C1 segment of cervical spinal cord (tissue), 14 donors: Measurements from ENCODE around the gene ETFDH.
"Not testable (repeated sequence)": the region's sequence is repeated elsewhere in the genome, so short reads cannot be mapped to it uniquely, and the experiment has no call there.

Experiments used
- DNase-seq, 14 donors: peaks; one replicate each; lab custom pipeline; 2025; lab: John Stamatoyannopoulos, UW

ETFDH gene

DNA sequence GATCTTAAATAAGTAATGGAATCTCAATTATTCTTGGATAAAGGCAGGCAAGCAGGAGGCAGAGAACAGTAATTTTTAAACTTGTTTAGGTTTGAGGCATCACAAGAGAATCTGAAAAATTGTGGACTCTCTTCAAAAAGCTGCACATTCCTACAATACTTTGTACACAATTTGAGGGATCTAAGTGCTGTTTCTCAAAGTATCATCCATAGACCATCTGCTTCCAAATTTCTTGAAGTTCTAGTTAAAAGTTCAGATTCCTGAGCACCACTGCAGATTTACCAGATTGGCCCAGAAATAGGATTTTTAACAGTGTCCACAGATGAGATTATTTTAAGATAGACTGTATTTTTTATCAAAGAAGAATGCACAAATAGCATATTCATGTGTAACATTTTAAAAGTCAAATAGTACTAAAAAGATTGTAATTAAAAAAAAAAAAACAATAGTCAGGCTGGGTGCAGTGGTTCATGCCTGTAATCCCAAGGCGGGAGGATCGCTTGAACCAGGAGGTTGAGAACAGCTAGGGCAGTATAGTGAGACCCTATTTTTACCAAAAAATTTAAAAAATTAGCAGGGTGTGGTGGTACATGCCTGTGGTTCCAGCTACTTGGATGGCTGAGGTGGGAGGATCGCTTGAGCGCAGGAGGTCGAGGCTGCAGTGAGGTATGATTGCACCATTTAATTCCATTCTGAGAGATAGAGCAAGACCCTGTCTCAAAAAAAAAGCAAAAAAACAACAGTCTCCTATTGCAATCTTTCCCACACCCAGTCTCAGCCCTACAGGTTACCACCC is 82.5 kb downstream of the ETFDH start:
- DNase-seq = no peak

DNA sequence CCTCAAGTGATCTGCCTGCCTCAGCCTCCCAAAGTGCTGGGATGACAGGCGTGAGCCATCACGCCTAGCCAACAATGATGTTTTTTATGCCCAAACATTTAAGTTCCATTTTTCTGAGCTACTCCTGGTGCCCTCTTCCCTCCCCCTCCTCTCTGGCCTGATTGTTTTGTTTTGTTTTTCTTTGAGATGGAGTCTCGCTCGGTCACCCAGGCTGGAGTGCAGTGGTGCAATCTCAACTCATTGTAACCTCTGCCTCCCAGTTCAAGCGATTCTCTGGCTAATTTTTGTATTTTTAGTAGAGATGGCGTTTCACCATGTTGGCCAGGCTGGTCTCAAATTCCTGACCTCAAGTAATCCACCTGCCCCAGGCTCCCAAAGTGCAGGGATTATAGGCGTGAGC is 83.7 kb downstream of the ETFDH start:
- not testable (repeated sequence) for DNase-seq

DNA sequence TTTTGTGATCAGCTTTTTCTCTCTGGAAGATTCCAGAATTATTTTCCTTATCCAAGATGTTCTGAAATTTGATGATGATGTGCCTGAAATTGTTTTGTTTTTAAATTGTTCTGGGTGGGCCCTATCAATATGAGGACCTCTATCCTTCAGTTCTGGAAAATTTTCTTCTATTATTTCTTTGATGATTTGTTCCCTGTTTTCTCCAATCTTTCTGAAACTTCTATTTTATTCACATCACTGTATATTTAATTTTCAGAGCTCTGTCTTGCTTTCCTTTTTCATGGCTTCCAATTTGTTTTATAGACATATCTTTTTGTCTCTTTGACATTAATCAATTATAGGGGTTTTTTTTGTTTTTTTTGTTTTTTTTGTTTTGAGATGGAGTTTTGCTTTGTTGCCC is 84.5 kb downstream of the ETFDH start:
- no peak for DNase-seq

GRCh38 chr4:158758142-158758541 is 86.0 kb downstream of the ETFDH start:
- no peak for DNase-seq

- DNase-seq = no peak
These were observed 86.6 kb downstream of the ETFDH start for GRCh38 chr4:158758703-158759102.
